ENCODE results near the gene CLECL1.

CLECL1 gene

DNA sequence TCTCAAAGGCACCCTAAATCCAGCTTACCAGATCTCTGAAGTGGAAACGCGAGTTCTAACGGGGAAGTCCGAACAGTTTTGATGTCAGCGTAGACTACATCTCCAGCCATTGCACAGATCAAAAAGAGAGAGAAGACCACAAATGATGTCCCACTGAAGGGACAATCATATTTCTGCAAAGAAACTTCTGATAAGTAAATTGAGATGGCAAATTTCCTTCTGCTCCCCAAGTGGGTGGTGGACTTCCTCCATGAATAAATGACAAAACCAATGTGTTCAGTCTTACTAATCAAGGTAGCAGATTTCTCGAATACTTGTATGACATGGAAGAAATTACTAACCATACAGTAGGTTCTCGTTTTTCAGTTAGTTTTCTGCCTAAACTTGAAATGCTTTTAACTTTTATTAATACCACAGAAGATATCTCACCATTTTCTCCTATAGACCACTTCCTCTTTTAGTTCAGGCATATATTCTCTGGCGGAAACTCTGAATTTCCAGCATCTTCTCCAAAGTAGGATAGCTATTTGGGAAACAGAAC, at the start of gene CLECL1:
CLECL1 (minus strand) TSS at position 177 of the 541 bp plus-strand sequence.
- in situ Hi-C loops (cut with HindIII; ENCODE audit: low sequenced_read_pairs) = no loop called here

DNA sequence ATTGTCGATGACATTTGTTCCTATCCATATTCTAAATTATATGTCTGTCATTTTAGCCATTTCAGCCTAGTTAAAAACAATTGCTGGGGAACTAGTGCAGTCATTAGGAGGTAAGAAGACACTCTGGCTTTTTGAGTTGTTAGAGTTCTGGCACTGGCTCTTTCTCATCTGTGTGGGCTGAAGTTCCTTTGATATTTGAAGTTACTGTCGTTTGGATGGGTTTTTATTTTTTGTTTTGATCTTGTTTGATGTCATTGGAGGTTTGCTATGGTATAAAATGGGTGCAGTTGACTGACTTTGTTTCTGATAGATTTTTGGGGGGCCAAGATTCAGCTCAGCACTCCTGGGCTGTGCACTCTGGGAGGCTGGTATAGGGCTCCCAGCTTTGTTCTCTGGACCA, 48.5 kb upstream of the CLECL1 start:
- in situ Hi-C loops (cut with HindIII; ENCODE audit: low sequenced_read_pairs) = no loop called here

DNA sequence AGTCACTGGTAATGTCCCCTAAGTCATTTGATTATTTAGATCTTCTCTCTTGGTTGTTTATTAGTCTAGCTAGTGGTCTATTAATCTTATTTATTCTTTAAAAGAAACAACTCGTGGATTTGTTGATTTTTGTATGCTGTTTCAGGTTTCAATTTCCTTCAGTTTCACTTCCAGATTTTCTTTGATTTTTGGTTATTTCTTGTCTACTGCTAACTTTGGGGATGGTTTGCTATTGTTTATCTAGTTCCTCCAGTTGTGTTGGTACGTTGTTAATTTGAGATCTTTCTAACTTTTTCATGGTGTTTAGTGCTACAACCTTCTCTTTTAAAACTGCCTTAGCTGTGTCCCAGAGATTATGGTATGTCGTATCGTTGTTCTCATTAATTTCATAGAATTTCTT, 46.3 kb upstream of the CLECL1 start:
- in situ Hi-C loops (cut with HindIII; ENCODE audit: low sequenced_read_pairs) = no loop called here

DNA sequence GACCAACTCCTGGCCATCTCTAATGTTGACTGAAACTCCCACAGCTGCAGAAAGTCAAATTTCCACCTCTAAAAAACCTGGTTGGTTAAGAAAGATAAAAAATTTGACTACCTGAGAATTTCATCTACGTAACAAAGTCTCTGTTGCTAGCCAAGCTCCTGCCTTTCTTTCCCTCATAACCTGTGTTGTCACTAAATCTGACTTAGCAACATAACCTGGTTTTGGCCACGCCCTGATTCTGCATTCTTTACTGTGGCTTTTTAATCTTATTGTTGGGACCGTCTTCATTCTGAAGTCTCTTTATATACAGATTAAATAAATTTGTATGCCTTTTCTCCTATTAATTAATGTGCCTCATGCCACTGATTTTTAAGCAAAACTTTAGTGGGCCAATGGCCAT, 43.9 kb upstream of the CLECL1 start:
- in situ Hi-C loops (cut with HindIII; ENCODE audit: low sequenced_read_pairs) = no loop called here

DNA sequence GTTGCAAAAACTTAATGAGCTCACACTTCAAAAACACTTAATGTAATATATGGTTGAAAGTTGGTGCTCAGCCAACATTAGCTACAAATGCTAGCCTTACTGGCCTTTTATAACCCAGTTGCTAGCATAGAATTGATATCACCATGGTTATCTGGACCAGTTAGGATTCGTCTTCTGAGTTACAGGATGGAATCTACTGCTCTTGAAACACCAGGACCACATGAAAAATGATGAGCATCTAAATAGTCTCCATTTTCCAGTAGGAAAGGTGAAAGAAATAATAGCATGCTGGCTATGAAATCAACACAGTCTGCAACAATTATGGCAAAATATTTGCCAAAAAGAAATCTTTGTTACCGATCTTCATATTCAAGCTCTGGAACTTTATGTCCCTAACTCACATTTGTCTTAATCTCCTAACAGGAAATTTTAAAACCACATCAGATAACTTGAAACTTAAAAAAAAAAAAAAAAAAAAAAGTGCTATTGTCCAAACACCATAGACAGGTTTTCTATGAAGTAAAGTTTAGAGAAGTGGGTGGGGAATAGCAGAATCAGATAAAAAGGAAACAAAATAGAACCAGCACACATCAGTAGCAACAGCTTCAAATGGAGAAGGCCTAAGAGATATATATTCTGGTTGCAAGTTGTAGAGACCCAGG, 40.5 kb upstream of the CLECL1 start:
- in situ Hi-C loops (cut with HindIII; ENCODE audit: low sequenced_read_pairs) = no loop called here

DNA sequence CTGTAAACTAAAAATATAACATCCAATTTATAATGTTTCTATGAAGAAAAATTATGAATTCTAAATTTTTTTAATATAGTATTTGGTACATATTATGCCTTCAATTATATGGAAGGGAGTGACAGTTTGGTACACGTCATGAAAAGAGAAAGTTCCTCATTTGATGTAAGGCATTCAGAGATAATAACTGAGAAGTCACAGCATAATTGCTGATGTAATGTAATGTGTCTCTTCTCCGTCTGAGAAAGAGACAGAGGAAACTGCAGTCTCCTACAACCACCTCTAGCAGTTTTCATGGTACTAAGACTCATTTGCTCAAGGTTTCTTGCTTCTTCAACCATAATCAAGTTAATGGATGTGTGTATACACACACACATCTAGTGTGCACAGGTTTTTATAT, 30.1 kb upstream of the CLECL1 start:
- in situ Hi-C loops (cut with HindIII; ENCODE audit: low sequenced_read_pairs) = no loop called here

DNA sequence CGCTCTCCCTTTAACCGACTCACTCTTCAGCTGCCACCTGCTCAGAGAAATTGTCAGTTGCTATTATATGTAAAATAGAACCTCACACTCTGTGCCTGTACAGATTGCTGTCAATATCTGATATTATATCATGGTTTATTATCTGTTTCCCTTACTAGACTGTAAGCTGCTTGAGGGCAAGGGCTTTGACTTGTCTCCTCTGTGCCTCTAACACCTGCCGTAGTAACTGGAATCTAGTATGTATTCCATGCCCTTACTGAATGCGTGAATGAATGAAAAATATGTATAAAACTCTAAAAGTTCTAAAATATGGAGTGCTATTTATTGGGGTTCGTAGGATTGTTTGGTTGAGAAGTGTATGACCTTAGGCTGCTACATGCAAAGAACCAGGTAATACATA, 29.5 kb upstream of the CLECL1 start:
- in situ Hi-C loops (cut with HindIII; ENCODE audit: low sequenced_read_pairs) = no loop called here

DNA sequence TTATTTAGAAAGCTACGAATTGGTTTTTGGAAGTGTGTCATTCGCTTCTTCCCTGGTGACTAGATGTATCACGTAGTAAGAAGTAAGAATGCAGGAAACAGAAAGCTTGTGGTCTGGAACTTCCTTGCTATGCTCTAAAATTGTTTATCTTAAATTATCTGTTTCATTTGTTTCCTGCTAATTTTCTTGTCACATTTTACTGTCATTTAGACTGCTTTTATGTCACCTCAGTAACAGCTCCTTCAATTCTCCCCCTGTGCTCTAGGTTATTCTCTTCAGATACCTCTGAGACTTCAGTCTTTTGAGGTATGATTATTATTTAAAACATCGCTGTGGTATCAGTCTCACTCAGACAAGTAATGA, 28.5 kb upstream of the CLECL1 start:
- in situ Hi-C loops (cut with HindIII; ENCODE audit: low sequenced_read_pairs) = no loop called here

DNA sequence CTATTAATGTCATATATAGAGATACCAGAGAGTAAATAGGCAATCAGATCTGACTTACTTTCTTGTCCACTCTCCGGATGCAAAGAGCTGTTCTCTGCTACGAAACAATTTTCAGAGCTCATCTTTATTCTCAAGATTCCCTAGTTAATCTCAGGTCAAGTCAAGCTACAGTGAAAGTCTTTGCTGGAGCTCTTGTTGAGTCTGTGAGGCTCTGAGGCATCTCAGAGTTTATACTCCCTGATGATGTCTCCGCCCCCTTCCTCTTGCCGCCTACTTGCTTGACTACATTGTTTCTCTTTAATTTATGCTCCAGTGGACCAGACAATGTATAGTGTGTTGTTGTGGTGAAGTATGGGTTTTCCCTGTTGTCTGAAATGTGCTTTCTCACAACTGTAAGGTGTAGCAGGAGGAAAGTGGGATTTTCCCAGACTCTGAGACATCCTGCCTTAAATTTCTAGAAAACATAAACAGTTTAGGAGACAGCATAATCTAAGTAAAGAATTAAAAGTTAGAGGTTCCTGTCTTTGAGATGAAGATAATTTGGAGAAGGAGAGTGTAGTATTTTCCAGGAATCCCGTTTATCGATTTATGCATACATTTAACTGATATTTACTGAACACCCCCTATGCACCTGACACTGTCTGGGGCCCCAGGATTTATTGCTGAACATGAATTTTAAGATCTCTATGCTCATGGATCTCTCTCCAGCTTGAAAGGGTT, 28.0 kb upstream of the CLECL1 start, which contains the start of gene CD69:
CD69 (minus strand) TSS at position 203 of the 720 bp plus-strand sequence; CDS start at position 122, 81 bp downstream.
- in situ Hi-C loops (cut with HindIII; ENCODE audit: low sequenced_read_pairs) = no loop called here

DNA sequence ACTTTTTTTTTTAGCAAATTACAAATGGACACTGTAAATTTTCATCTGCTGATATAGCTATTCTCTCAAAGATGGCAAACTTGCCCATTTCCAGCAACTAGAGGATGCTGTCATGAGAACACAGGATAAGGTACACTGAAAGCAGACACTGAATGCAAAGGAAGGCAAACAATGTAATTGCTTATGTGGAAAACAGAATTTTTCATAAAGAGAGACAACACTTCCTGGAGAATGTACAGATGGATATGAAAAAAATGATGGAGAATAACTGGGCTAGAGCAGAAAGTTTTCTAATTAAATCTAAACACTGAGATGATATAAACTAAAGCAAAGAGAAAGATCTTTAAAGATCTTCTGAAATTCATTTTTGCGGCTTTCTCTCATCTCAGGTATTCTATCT, 27.2 kb upstream of the CLECL1 start:
- in situ Hi-C loops (cut with HindIII; ENCODE audit: low sequenced_read_pairs) = no loop called here

DNA sequence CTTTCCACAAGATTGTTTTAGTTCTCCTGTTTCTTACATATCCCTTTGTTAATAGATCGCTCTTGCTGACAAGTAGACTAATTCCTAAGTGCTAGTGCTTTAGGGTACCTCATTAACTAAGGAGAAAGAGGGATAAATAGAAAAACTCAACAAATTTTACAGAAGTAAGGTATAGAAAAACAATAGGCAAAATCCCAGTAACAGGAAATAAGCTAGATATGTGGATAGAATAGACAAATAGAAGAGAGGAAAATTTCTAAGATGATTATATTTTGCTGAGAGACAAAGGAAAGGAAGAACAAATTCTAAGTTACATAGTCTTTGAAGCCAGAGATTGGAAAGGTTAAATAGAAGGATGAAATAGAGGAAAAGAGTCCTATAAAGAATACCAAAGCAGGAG, 26.8 kb upstream of the CLECL1 start:
- in situ Hi-C loops (cut with HindIII; ENCODE audit: low sequenced_read_pairs) = no loop called here

DNA sequence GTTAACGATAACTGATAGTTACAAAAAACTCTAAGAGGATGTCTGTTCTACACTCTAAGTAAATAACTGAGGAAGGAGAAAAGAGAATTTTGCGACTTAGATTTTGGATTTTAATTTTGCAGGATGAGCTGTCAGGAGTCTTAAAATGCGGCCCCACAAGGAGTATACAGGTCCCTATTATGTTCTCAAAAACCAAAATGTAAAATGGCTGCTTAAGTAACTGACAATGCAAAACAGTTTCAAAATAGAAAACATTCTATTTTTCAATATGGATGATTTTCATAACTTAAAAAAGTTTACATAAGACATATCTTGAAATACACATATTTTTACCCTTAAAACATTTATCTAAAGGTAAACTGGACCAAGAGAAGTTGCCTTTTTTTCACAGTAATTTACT, 25.2 kb upstream of the CLECL1 start:
- in situ Hi-C loops (cut with HindIII; ENCODE audit: low sequenced_read_pairs) = no loop called here

DNA sequence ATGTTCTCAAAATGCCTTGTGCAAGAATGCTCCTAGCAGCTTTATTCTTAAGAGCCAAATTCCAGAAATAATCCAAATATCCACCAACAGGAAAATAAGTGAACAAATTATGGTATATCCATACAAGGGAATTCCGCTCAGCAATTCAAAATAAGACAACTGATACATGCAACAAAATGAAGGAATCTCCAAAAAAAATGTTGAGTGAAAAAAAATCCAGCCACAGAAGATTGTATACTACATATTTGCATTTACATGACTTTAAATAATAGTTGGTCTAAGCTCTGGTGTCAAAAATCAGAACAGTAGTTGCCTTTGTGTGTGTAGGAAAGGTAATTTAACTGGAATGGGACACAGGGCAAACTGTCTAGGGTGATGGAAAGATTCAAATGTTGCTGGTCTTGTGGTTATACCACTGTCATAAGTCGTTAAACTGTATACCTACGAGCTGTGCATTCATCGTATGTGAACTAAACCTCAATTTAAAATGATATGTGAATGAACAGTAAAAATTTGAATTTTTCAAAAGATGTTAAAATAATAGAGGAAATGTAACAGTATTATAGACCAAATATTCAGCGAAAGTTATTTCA, 24.6 kb upstream of the CLECL1 start:
- in situ Hi-C loops (cut with HindIII; ENCODE audit: low sequenced_read_pairs) = no loop called here

DNA sequence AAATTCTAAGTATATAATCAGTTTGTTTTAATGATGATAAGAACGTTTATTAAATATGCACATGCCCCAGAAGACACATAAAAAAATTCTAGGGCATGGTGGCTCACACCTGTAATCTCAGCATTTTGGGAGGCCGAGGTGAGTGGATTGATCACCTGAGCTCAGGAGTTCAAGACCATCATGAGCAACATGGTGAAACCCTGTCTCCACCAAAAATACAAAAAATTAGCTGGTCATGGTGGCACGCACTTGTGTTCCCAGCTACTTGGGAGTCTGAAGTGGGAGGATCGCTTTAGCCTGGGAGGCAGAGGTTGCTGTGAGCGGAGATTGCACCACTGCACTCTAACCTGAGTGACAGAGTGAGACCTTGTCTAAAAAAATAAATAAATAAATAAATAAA, 23.8 kb upstream of the CLECL1 start:
- in situ Hi-C loops (cut with HindIII; ENCODE audit: low sequenced_read_pairs) = no loop called here

DNA sequence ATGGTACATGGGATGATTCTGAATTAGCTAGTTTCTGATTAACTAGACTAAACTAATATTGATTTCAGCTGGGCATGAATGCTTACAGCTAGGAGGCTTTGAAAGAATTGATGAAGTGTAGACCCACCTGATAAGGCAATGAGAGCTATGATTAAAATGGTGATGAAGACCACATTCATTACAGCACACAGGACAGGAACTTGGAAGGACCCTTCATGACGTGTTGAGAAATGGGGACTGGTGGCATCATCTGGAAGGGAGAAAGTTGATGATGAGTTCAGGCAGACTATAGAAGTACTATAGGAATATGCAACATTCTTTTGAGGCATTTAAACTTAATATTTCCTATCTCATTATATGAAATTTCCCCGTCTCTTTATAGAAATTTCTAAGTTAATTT, 23.3 kb upstream of the CLECL1 start:
- in situ Hi-C loops (cut with HindIII; ENCODE audit: low sequenced_read_pairs) = no loop called here

DNA sequence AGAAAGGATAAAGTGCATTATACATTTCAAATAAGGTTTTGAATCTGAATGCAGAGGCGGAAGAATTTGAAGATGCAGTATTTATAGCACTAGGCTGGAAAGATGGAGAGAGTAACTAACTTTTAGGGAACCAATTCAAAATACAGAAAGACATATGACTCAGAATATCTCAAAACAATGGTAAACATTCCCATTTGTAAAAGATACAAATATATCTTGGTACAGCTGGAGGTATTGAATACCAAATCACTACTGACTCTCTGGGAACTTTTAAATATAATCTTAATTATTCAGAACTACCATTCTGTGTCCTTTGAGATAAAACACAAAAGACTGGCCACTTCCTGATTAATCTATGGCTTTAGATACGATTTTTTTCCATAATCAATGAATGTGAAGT, 22.7 kb upstream of the CLECL1 start:
- in situ Hi-C loops (cut with HindIII; ENCODE audit: low sequenced_read_pairs) = no loop called here

DNA sequence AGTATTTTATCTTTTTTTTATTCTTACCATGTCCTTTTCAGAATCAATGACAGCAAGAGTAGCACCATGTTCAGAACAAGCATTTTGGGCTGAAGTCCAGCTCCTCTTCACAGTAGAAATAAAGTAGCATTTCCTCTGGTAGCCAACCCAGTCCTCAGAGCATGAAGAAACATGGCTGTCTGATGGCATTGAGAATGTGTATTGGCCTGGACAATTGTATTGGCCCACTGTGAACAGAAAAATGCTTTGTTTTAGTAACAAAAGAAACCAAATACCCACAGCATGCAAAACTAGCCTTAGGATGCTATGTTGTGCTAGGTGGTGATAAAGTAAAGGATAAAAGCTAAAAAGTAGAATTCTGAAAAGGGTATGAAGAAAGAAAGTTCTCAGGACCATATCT, 22.1 kb upstream of the CLECL1 start:
- in situ Hi-C loops (cut with HindIII; ENCODE audit: low sequenced_read_pairs) = no loop called here

DNA sequence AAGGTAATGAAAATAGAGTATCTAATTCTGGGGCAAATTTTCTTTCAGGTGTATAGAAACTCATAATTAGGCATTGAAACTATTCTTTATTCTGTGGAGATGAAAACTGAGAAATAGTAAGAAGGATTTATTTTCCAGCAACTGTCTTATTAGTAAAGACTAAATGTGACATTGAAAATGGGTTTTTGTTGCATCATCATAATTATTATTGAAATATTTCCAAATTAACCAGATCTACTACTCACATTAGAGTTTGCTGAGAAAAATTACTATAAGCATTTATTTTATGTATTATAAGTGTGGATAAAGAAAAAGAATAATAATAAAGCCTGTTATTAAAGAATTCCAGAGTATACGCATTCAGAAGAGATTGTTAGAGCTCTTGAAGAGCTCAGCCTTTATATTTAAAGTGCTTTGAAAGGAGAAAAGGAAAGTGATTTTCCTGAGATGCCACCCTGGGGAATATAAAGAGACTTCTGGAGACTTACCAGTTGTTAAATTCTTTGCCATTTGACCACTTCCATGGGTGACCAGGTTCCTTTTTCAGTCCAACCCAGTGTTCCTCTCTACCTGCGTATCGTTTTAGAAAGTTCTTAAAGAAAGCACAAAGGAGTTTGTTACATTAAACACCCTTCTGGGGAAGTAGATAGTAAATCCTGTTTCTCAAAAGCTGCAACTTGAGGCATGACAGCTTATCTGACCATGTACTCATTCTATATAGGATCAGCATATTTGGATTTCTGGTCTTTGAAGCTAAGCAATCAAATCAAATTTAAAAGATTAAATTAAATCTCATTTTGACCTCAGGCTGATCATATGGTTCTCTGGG, 21.4 kb upstream of the CLECL1 start:
- in situ Hi-C loops (cut with HindIII; ENCODE audit: low sequenced_read_pairs) = loop anchor here (5.0 kb wide), 1 partner anchor 38 kb away; no protein-coding TSS in a partner anchor

DNA sequence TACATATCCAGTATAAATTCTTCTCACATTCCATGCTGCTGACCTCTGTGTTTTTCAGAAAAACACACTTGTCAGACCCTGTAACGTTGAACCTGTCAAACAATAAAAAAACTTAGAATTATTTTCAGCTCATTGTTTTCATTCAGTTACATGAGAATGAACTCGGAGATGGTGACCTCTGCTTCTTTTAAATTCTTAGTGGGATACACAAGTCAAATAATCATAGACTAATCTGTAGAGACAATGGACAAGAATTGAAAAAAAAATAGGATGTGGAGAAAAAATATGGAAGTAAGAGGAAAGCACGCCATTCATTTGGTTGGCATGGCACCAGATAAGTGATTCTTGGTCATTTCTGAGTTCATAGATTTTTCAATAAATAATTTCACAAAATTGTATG, 20.6 kb upstream of the CLECL1 start:
- in situ Hi-C loops (cut with HindIII; ENCODE audit: low sequenced_read_pairs) = loop anchor here (5.0 kb wide), 1 partner anchor 39 kb away; no protein-coding TSS in a partner anchor

DNA sequence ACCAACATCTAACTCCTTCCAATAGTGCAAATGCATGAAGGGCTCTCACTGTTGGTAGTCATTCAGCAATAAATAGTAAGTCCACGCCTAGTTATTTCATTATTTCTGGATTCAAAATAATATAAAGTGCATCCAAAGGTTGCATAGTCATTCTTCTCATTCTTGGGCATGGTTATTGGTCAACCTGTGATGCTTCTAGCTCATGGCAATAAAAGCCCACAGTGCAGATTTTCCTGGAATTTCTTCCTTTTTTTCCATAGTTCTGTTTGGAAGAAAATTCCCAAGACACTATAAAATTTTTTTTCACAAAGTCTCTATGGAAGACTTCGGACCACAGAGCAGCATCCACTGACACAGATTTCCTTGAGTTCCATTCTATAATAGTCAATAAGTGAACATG, 20.2 kb upstream of the CLECL1 start:
- in situ Hi-C loops (cut with HindIII; ENCODE audit: low sequenced_read_pairs) = loop anchor here (5.0 kb wide), 1 partner anchor 39 kb away; no protein-coding TSS in a partner anchor
